Mononuclear cell (primary cell): Measurements from ENCODE around the gene MIDN. TPM values are rescaled to one million over a fixed set of nuclear protein-coding genes. Genes with fewer than 3 reads are reported as not detected.
A peak's percentile ranks its signal among the peaks of the same experiment; 100 is the strongest.

Source experiments
- H3K27me3 ChIP-seq: 2 replicates; pipeline ENCODE4 v1.6.0; 2011; ENCODE audit warnings: low read length, control low read depth; ENCODE audit not compliant: insufficient read depth
- H3K4me1 ChIP-seq: 2 replicates; pipeline ENCODE4 v1.5.1; 2011; ENCODE audit warnings: mild to moderate bottlenecking, low read length, control low read depth; ENCODE audit not compliant: insufficient read depth
- H3K4me3 ChIP-seq: 2 replicates; pipeline ENCODE4 v1.5.1; 2011; ENCODE audit warnings: mild to moderate bottlenecking, low read length, moderate library complexity
- H3K9me3 ChIP-seq: 2 replicates; pipeline ENCODE4 v1.5.1; 2011; ENCODE audit warnings: low read depth, mild to moderate bottlenecking, control low read depth, low read length
- total RNA-seq: library from RNA; depleted of rRNA; stranded (reverse); fragments of >200 nt; gene quantifications from one replicate; pipeline ENCODE4 v1.2.3, GENCODE V29; 2012

The MIDN gene
- total RNA-seq, 1 donor: 67.0 TPM

DNA sequence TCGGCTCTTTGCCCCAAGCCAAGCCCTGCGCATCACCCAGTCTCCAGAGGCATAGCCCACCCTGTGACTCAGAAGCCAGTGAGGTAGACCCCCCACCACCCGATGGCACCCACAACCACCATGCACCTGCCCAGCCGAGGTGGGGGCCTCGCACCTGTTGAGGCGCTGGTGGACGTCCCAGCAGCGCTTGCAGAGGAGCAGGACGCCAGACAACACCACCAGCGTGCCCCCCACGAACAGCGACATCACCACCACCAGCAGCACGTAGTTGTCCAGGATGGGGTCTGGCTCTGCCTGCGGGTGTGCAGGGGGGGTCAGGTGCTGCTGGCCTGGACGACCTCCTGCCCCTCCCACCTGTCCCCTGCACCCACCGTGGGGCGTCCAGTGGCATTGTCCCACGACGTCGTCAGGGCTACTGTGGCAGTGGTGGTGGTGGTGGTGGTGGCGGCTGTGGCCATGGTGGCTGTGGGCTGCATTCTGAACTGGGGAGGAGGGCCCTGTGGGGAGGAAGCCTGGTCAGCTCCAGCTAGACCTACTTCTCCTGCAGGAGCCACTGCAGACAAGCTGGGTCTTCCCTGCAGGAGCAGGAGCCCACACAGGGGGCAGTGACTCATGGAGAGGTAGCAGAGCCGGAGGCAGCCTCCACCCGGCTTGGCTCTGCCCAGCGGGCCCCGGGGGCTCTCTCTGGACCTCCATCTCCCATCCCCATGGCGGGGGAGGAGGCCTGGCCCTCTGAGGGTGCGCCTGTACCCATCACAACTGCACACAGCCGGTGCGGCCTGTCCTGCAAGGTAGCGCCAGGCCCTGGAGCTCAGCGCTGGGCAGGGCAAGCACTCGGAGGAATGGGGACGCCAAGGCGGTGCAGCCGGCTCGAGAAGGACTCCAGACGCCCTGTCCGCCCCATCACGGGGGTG is 12.5 kb upstream of the MIDN start:
- H3K9me3 ChIP-seq: no peaks in the 10 kb centered on the region
- H3K4me3 ChIP-seq: no peak overlapping the region
- peaks cover 18% of the 10 kb centered on the region for H3K4me1 ChIP-seq
- peaks cover 14% of the 10 kb centered on the region for H3K27me3 ChIP-seq

DNA sequence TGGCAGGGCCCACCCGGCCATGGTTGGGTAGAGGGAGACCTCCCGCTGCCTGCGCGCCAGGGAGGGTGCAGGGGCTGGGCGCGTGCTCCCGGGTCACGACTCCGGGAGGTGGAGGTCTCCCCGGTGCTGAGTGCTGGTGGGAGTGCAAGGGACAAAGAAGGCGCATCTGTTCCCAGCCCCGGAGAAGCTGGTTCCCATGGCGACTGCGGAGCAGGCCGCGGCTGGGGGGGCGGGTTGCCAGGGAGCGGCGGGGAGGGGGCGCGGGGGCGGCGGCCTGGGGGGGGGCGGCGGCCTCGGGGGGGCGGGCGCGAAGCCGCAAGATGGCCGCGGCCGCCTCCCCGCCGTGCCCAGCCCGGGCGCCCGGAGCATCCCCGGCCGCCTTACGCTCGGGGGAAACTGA is 11.8 kb upstream of the MIDN start:
- H3K4me1 ChIP-seq: peaks cover 24% of the 10 kb centered on the region
- no peak overlapping the region for H3K4me3 ChIP-seq
- peaks cover 14% of the 10 kb centered on the region for H3K27me3 ChIP-seq
- no peaks in the 10 kb centered on the region for H3K9me3 ChIP-seq

DNA sequence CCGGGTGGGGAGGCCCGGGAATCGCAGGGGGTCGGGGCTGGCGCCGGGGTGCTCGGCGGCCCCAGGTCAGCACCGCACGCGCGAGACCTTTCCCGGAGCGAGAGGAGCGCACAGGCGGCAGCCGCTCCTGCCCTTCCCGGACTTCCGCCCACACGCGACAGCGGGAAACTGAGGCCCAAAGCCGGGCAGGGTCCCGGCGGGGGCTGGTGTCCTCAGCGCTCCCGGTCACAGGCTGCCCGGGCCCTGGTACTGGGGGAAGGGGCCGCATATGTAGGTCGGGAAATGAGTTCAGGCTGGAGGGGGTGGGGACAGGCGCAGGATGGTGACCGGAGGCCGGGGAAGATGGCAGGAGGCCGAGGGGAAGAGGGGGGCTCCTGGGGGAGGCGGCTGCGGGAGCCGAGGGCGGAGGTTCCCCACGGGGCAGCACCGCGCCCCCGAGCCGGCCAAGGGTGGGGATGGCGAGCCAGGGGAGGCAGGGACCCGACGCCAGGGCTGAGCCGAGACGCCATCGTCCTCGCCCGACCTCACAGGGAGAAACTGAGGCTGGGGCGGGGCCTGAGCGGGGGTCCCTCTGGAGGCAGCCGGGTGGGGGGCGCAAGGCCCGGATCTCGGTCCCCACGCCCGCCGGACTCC is 11.2 kb upstream of the MIDN start:
- Histone ChIP-seq H3K9me3 (no peaks in the 10 kb centered on the region), H3K4me1 (peaks cover 28% of the 10 kb centered on the region), H3K4me3 (no peak overlapping the region), H3K27me3 (peaks cover 14% of the 10 kb centered on the region)

DNA sequence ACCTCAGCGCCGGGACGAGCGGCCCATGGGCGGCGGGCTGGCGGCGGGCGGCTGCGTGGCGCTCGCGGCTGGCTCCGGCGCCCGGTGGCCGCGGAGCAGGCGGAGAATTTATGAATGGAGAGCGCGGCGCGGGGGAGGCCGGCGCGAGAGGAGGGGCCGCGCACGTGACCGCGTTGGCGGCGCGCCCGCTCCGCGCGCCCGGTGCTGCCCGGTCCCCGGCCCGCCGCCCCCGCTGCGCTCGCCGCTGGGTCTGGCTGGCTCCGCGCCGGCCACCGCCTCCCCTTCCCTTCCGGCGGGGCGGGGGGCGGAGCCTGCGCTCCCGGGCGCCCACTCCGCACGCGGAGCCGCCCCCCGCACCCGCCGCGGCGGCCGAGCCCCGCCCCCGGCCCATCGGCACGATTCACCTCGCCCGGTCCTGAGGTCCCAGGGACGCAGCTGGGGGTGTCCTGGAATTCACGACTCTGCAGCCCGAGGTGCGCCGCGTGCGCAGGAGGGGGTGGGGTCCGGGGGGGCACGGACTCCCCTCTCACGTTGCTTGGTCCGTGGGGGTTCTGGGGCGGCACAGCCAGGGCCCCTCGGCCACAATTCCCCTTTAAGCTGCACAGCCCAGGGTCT is 10.5 kb upstream of the MIDN start, which contains the start of gene CBARP:
Gene CBARP, minus strand, starts transcription at position 252 of the 615 bp plus-strand sequence. CDS start 1,905 bp downstream, outside the sequence.
- no peak within 1 kb of the TSS for H3K4me3 ChIP-seq
- peaks cover 35% of the 10 kb centered on the region for H3K4me1 ChIP-seq
- no peaks in the 10 kb centered on the region for H3K9me3 ChIP-seq
- peaks cover 14% of the 10 kb centered on the region for H3K27me3 ChIP-seq

DNA sequence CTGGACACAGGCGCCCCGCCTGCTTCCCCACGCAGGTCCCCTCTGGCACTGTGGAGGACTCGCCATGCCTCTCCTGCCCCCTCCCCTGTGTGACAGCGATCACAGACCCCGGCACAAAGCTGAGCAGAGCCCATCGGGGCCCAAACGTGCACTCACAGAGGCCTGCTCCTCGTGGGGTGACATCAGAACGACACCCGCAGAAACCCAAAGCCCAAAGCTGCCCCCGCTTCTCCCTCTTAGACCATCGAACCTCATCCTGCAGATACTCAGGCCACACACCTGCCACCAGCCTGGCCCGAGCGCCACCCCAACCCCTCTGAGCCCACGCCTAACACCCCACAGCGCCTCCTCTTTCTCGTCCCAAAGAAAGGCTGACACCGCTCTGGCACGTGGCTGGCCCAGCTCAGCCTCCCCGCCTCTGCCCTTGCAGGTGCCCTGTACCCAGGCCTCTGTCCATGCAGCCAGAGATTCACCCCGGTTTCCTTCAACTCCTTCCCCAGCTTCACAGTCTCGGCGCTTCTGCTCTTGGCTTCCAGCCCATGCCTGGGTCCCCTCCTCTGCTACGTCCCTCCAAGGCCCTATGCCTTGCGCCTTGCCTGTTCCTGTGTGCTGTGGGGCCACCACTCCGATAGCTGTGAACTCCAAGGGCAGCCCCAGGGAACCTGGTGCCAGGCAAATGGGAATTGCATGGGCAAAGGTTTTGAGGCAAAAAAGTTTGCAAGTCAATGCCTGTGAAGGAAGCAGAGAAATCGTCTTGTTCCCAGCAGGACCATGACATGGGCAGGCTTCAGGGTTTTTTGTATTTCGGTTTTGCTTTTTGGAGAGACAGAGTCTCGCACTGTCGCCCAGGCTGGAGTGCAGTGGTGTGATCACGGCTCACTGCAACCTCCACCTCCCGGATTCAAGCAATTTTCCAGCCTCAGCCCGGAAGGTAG is 9.7 kb upstream of the MIDN start:
- no peak overlapping the region for H3K4me3 ChIP-seq
- H3K9me3 ChIP-seq: no peaks in the 10 kb centered on the region
- H3K27me3 ChIP-seq: peaks cover 14% of the 10 kb centered on the region
- peaks cover 43% of the 10 kb centered on the region for H3K4me1 ChIP-seq

DNA sequence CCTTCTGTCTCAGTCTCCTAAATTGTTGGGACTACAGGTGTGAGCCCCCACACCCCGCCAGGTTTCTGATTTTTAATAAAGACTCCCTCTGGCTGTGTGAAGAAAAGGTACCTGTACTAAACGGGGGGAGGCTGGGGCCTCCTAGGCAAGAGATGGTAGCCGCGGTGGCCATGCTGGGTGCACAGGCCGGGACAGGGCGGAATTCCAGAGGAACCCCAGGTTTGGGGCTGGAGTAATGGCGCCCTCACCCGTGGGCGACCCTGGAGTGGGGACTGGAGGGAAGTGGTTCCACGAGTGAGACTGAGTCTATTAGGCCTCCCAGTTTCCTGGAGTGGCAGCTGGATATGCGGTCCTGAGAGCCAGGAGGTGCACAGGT is 9.0 kb upstream of the MIDN start:
- Histone ChIP-seq H3K4me3 (no peak overlapping the region), H3K9me3 (no peaks in the 10 kb centered on the region), H3K27me3 (peaks cover 14% of the 10 kb centered on the region), H3K4me1 (peaks cover 50% of the 10 kb centered on the region)

DNA sequence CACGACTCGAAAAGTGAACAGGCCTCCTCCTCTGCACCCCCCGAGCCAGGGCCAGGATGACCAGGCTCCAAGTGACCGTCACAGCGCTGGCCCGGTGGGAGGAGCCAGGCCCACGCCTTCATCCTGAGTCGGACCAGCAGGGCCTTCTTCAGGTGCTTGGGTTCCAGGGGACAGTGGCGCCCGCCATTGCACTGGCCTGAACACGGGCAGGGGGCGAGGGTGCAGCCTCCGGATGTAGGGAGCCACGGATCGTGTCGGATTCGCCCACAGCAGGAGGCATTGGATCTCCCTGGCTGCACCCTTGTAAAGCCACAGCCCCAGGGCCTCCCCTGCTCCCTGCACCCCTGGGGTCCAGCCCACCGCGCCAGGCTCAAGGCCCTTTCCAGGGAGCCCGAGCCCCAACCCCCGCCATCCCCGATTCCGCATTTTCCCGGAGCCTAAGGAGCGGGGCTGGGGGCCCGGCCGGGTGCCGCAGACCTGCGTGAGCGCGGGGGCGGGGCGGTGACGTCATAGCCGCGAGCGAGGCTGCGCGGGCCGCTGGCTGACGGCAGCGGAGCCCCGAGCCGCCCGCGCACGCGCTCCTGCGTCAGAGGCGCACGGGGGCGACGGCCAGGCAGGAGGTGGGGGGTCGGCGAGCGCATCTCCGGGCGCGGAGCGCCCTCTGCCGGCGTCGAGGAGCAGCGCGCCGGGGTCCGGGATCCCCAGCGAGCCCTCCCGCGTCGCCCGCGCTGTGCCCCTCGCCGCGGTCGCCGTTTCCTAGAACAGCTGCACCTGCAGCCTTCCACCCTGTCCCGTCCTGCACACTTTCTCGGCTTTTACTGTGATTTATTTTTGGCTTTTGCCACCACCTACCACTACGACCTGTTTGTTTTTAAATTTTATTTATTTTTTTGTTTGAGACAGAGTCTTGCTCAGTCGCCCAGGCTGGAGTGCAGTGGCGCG is 8.3 kb upstream of the MIDN start:
- Histone ChIP-seq H3K4me1 (peaks cover 57% of the 10 kb centered on the region), H3K4me3 (peak overlapping the region; percentile 20)

DNA sequence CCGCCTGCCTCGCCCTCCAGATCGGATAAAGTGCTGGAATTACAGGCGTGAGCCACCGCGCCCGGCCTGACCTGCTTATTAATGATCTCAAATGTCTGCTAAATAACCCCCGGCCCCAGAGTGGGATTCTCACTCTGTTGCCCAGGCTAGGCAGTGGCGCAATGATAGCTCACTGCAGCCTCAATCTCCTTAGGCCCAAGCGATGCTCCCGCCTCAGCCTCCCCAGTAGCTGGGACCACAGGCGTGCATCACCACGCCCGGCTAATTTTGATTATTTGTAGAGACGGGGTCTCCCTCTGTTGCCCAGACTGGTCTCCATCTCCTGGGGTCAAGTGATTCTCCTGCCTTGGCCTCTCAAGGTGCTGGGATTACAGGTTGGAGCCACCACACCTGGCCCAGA is 7.5 kb upstream of the MIDN start:
- H3K9me3 ChIP-seq: no peaks in the 10 kb centered on the region
- peaks cover 62% of the 10 kb centered on the region for H3K4me1 ChIP-seq
- H3K27me3 ChIP-seq: peaks cover 14% of the 10 kb centered on the region
- H3K4me3 ChIP-seq: no peak overlapping the region

More for the DNA sequence above, 8.3 kb upstream of the MIDN start:
- H3K9me3 ChIP-seq: no peaks in the 10 kb centered on the region
- peaks cover 14% of the 10 kb centered on the region for H3K27me3 ChIP-seq

DNA sequence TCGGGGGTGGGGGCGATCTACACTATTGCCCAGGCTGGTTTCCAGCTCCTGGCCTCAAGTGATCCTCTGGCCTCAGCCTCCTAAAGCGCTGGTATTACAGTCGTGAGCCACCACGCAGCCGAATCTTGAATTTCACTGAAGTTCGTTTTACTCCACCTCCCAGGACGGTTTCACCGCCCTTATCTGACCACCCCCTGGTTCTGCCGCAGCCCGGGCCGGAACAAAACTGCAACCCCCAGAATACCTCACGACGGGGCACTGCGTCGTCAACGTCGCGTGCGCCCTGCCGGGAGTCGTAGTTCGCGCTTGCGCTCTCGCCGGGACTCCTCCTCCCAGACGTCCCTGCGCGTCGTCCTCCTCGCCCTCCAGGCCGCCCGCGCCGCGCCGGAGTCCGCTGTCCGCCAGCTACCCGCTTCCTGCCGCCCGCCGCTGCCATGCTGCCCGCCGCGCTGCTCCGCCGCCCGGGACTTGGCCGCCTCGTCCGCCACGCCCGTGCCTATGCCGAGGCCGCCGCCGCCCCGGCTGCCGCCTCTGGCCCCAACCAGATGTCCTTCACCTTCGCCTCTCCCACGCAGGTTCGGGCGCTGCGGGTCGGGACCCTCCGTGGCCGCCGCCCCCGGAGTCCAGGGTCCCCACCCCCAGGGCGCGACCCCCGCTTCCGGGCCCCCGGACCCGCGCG is 6.8 kb upstream of the MIDN start, which contains the start of gene ATP5F1D:
Gene ATP5F1D, plus strand, starts transcription at position 335 of the 679 bp plus-strand sequence. Its CDS starts 100 bp downstream, at position 435.
- Histone ChIP-seq H3K27me3 (peaks cover 11% of the 10 kb centered on the region), H3K4me1 (peaks cover 62% of the 10 kb centered on the region), H3K4me3 (peak within 1 kb of the TSS; percentile 57), H3K9me3 (no peaks in the 10 kb centered on the region)

DNA sequence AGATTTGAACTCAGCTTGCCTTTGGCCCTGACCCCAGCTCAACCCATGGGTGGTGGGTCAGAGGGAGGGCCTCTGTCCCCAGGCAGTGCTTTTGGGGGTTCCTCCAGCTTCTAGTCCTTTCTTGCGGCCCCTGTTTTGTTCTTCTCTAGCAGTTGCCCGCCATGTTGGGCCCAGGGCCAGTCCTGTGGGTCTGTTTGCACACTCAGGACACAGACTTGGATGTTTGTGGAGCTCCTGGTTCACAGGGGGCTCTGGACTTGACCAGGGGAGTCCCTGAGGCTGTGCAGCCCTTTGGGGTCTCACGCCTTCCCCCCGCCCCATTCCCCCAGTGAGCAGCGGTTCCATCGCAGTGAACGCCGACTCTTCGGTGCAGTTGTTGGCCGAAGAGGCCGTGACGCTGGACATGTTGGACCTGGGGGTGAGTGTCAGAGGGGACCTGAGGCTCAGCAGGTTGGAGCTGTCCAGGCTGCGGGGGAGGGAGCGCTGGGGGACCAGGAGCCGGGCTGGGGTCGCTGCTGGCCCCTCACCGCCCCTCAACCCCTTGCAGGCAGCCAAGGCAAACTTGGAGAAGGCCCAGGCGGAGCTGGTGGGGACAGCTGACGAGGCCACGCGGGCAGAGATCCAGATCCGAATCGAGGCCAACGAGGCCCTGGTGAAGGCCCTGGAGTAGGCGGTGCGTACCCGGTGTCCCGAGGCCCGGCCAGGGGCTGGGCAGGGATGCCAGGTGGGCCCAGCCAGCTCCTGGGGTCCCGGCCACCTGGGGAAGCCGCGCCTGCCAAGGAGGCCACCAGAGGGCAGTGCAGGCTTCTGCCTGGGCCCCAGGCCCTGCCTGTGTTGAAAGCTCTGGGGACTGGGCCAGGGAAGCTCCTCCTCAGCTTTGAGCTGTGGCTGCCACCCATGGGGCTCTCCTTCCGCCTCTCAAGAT is 4.4 kb upstream of the MIDN start:
- peaks cover 61% of the 10 kb centered on the region for H3K4me1 ChIP-seq
- H3K9me3 ChIP-seq: no peaks in the 10 kb centered on the region
- H3K4me3 ChIP-seq: peak overlapping the region; percentile 15
- H3K27me3 ChIP-seq: no peaks in the 10 kb centered on the region

DNA sequence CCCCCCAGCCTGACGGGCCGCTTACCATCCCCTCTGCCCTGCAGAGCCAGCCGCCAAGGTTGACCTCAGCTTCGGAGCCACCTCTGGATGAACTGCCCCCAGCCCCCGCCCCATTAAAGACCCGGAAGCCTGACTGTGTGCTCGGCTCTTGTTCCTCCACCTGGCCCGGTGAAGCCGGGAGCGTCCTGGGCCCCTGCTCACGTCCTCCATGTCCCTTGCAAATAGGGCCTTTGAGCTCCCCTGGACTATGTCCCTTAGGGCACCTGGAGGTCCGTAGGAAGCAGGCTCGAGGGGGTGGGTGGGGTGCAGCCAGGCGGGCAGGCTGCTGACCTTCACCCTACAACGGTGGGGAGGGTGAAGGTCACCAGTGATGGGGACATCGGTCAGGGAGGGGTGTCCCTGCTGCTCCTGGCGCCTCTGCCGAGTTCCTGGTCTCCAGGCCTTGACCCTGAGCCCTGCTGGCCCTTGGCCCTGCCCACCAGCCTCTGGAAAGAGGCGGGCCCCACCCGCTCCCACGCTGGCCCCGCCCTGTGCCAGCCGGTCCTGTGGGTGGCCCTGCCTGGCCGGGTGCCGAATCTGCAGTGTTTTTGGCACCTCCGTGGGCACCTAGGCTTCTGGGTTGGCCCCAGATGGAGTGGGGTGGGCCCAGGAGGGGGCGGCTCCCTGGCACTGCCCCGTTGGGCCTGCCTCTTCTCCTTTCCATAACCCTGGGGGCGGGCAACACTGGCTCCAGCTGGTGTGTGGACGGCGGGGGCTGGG is 3.5 kb upstream of the MIDN start:
- Histone ChIP-seq H3K4me1 (peaks cover 61% of the 10 kb centered on the region), H3K4me3 (peak overlapping the region; percentile 15), H3K9me3 (no peaks in the 10 kb centered on the region), H3K27me3 (no peaks in the 10 kb centered on the region)
